Fibroblast of skin of left quadriceps (primary cell): ENCODE measurements around the gene BTN1A1.
A peak's percentile ranks its signal among the peaks of the same experiment; 100 is the strongest.
"Not testable (repeated sequence)": the region's sequence is repeated elsewhere in the genome, so short reads cannot be mapped to it uniquely, and the experiment has no call there.

Experiments used
- DNase-seq, 2 experiments: peaks; one replicate each; pipeline ENCODE4 v3.0.0-alpha.2; 2013; ENCODE audit warnings: low read depth in 2 of 2

BTN1A1 gene

DNA sequence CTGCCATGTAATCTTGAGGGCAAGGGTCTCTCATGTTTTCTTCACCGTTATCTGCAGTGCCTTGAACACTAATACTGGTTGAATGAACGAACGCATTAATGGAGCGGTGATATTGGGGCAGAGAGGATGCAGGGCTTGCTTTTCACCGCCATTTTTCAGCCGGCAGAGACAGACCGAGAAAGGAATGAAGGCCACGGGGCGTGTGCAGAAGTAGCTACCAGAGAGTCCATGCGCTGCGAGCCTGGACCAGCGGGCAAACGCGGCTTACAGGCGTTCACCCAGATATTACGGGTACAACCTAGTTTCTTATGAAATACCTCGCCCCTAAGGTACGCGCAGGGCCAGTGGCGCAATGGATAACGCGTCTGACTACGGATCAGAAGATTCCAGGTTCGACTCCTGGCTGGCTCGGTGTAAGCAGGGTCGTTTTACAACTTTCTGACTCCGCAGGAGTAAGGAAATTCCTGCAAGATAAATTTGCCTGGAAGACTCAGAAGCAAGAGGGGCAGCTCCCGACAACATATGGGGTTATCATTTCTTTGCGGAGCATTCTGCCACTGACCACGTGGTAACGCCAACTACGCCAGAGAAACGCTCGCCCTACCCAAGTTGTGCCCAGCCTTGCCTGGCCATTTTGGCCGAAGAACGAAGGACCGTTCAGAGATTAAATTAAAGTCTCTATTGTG is 37.2 kb downstream of the BTN1A1 start:
- DNase-seq, result peak; percentile 88

DNA sequence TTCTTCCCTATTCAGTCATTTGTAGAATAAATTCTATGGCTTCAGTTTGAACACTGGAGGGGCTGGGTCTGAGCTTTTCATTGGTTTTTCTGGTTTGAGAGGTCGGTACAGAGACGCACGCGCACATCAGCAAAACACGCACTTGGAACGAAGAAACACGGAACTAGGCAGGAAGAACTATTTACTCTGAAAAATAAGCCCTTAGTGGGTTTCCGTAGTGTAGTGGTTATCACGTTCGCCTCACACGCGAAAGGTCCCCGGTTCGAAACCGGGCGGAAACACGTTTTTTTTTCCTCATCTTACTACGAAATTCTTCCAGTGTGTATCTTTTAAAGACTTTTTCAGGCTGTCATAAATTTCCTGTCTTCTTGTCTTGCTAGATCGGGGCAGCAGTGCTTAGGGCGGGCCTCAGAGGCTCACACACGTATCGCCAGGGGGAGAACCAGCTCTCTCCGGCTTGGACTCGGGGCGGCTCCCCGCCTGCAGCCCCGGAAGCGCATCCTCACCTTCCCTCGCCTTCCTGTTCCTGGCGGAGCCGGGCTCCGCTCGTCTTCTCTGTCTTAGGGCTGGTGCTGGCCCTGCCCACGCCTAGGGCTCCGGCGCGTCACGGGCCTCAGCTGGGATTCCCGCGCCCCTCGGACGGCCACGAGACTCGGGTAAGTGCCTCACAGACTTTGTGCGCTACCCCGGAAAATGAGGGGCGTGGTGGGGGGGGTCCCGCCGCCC is 37.9 kb downstream of the BTN1A1 start, which contains the start of gene HMGN4:
Gene HMGN4 (plus strand): TSS at position 521 of the 726 bp plus-strand sequence. CDS start 6,841 bp downstream, outside the sequence.
- DNase-seq, result peak; percentile 80 to 82

DNA sequence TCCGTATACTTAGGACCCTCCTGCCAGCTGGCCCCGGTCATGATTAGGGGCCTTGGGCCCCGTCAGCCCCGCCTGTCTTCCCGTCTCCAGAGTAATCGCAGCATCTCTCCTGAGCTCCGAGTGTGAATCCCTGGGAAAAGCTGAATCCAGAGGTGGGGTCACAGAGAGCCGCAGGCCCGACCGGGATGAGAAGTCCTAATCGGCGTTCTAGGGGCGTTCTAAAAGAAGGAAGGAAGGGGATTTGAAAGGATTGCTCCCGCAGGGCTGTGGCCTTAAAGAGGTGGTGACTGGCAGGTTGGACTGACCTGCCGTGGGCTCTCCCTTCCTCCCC is 38.4 kb downstream of the BTN1A1 start:
- DNase-seq, result no peak

DNA sequence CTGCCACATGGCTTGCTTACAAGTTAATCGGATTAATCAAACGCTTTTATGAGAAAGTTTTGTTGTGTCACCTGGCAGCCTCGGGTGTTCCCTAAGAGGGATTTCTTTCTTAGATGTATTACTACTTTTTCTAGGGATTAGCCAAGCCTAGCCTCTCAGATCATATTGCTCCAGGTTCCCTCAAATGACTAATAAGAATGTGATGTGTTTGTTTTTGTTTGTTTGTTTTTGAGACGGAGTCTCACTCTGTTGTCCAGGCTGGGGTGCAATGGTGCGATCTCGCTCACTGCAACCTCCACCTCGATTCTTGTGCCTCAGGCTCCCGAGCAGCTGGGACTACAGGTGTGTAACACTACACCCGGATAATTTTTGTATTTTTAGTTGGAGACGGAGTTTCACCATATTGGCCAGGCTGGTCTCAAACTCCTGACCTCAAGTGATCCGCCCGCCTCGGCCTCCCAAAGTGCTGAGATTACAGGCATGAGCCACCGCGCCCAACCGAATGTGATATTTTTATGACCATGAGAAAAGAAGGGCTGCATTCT is 39.0 kb downstream of the BTN1A1 start:
- no peak for DNase-seq

DNA sequence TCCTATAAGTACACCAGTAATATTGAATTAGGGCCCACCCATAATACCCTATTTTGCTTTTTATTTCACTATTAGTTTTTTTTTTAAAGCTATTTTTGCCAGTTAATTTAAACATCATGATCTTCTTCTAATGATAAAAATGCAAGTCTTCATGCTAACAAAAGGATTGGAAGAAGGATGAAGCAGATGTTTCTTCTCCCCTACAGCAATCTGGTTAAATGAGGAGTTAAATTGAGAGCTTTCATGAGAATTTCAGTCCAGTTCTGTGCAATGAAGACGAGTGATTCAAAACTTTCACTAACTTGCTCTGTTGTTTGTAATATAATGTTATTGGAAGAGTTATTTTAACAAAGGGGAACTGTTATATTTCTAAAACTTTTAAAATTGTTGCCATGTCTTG is 41.5 kb downstream of the BTN1A1 start:
- no peak for DNase-seq

DNA sequence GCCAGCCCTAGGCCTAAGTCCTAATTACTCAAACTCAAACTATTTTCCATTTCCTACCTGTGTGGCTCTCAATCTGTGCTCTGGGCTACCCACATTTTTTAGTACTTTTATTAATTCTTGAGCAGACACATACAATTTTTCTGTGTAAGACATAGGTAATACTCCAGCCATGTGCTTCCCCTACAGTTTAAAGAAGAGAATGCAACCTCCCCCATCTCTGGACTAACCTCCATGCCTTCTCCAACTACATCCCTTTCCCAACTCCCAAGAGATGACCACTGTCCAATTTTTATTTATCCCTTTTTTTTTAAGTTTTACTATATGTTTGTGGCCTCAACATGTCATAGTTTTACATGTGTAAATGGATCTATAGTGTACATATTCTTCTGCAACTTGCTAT is 43.9 kb downstream of the BTN1A1 start:
- DNase-seq, result no peak

DNA sequence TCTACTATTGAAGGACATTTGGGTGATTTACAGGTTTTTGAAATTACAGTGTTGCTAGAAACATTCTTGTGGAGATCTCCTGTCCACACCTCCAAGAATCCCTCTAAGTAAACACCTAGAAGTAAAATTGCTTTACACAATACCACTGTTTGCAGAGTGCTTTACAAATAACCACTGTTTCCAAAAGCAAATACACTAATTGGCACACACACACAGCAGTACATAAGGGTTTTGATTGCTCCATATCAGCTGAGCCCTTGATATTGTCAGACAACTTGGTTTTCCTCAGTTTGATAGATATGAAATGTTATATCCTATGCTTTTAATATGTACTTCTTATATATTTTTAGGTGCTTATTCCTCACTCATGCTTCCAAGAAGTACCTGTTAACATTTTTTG is 44.4 kb downstream of the BTN1A1 start:
- no peak for DNase-seq

DNA sequence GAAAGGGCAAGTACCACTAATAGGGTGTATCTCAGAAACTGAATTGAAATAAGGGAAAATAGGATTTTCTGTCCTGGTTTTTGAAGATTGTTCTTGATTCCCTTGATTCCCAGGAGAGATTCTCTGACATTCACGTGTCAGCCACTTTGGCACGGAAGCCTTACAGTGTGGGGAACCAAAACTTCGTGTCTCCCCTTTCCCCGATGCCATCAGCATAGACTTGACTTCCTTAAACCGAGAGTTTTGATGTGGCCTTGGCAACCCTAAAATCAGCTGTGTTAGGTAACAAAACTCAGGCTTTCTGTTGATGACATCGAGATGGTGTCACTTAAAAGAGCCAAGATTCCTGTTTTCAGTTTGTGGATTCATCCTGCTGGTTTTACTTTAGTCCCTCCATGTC is 45.5 kb downstream of the BTN1A1 start:
- DNase-seq, result no peak

DNA sequence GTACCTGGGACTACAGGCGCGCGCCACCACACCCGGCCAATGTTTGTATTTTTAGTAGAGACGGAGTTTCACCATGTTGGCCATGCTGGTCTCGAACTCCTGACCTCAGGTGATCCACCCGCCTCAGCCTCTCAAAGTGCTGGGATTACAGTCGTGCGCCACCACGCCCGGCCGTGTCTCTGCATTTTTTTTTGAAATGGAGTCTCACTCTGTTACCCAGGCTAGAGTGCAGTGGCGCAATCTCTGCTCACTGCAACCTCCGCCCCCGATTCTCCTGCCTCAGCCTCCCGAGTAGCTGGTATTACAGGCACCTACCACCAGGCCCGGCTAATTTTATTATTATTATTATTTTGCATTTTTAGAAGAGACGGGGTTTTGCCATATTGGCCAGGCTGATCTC is 47.3 kb downstream of the BTN1A1 start:
- DNase-seq, result not testable (repeated sequence)

DNA sequence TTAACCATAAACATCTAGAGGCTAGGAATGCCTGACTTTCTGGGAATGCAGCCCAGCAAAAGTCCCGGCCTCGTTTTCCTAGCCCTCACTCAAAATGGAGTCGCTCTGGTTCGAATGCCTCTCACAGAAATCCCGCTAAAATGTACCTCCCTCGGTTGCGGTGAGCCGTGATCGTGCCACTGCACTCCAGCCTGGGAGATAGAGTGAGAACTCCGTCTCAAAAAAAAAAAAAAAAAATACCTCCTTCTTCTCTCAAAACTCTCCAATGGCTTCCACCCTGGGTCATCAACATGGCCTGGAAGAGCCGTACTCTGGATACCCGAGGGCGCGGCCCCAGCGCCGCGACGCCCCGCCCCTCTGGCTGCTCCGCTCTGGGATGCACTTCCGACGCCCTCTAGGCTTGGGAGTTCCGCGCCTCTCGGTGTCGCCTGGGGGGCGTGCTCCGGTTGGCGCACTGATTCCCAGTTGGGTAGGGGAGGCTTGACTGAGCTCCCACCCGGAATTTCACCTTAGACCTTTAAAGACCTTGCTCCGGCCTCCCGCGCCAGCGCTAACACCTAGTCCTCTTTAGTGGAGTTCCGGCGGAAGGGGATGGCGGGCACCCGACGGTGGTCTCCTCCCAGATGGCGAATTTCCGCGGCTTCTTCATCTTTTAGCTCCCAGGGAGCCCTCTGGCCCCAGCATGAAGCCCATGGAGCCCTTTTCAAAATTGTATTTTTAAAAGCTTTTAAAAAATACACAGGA is 50.3 kb downstream of the BTN1A1 start:
- DNase-seq, result no peak

DNA sequence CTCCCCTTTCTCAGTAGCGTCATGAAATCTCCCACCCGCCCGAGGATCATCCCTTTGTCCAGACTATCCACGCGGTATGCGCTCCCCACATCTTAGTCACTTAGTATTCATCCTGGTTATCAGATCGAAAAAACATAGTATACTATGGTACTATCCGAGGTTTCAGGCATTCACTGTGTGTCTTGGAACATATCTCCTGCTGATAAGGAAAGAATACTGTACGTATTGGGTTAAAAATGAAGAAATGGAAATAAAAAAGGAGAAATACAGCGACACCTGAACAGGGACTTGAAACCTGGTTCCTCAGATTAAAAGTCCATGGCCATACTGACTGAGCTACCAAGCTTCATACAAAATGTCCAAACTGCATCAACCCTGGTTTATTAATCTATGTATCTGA is 52.1 kb downstream of the BTN1A1 start:
- no peak for DNase-seq

DNA sequence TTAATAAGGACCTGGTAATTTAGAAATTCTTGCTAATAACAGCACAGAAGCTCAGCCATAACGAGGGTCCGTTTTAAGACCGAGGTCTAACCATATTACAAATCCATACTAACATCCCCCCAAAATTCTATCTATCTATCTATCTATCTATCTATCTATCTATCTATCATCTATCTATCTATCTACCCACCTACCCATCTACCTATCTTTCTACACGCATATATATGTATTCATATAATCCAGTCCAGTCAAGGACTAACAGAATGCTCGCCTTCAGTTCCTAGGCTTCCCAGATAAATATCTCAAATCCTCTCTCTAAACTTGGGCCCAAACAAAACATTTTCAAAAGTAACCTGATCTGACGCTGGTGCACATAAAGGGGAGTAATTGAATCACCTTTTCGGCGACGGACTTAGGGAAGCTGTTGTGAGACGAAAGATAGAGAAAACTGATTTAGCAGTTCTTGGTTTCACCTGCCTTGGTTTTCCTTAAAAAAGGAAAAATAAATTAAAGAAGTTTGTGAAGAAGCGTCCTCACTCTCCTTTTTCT is 52.6 kb downstream of the BTN1A1 start:
- DNase-seq, result no peak

DNA sequence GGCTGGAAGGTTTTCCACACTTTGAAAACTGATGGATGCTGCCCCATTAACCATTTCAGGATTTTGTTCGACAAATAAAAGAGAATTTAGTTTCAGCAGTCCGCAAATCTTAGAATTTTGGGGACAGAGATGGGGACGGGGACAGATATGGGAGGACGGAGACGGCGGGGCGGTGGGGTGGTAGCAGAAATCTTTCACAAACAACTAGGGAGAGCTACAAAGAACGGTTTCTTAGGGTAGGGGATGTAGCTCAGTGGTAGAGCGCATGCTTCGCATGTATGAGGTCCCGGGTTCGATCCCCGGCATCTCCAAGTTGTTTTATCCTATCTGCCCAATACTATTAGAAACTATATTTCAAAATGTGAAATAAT is 53.1 kb downstream of the BTN1A1 start:
- DNase-seq, result no peak

DNA sequence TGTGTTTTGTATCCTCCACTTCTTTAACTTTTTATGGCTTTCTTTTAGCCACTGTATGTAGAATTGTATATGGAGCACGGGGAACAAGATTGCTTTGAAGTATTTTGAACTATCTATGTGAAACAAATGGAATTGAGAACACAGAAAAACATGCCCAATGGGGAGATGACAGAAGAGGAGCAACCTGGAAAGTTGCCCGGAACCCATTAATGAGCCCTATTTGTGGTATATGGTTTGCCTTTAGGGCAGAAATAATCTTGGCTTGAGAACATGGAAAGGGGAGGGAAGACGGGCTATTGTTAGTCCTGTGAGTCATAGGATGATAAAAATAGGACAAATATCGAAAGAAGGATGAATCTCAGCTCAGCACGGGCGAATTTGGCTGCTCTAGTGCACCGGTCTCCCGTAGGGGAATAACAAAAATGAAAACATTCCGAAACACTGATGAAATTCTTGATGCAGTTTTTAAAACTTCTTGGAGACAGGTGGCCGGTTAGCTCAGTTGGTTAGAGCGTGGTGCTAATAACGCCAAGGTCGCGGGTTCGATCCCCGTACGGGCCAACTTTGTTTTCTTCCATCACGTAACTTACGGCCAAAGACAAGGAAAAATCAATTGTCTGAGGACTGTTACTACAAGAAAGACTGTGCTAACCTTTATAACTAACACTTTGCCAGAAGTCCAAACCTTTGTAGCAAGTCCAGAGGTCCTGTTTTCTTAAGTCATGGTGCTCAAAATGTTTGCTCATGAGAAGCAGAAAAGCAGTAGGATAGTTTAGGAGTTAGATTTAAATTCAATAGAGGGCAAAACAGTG is 53.7 kb downstream of the BTN1A1 start:
- DNase-seq, result peak; percentile 81 to 87

DNA sequence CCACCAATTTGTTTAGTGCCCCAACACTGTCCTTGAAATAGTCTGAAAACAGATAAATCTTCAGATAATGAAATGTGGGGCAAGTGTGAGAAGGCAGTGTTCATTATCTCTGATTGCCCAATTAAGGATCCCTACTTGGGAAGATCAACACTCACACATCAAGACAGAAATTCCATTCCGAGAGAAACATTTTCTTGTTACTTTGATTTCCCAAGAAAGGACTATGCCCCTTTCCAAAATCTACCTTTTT is 54.3 kb downstream of the BTN1A1 start:
- DNase-seq, result no peak

DNA sequence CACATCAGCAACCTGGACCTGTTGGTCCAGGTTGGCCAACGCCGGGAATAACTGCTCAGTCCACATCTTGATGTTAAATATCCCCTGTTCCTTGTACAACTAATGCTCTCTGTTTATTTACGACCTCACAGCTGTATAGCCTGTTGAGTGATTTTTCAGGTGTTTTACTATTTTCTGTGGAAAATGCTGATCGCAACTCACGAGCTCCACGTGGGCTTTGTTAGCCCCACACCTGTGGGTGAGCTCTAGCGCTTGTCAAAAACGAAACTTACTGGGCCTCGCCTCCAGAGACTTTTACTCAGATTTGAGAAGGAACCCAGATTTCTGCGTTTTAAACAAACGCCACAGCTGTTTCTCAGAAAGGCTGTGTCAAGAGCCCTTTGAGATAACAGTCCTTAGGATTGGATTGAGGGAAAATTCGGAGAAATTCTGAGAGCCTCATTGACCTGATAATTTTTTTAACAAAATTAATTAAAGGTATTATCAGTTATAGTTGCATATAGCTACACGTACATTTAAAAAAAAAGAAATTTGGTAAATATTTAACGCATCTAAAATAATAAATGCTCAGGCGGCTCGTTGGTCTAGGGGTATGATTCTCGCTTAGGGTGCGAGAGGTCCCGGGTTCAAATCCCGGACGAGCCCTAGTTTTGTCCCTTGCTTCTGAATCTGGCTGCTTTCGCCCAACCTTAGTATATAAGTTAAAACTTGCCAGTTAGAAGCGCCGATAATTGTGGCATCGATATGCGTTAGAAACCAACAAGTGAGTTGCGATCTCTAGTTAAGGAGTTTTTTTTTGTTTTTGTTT is 54.8 kb downstream of the BTN1A1 start:
- no peak for DNase-seq

DNA sequence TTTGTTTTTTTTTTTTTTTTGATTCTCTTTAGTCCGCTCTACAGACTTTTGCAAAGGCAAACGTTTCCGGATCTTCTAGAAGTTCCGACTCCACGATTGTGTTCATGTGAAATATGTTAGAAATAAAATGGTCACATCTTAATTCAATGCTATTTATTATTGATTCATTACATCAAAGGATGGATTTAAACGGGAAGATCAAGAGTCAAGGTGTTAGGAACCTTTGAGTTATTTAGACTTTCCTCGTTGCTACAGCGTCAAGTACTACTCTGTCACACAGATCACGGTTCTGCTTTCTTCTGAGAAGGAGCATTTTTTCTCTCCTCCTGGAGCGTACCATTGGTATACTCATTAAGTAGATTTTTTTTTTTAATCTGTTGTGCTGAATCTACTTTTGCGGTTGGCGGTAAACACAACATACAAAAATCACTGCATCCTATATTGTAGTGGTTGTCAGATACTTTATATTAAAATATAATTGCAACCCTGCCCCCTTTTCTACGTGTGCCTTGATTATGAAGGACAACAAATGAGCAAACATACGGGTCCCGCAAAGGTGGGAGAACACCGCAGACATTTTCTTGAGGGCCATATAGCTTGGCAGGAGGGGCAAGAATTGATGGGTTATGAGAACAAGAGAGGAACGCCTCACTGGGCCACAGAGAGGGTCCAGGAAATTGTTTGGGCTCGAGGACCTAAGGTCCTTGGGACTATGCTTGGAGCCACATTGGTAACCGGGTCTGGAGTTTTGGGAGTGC is 55.6 kb downstream of the BTN1A1 start:
- DNase-seq, result no peak

DNA sequence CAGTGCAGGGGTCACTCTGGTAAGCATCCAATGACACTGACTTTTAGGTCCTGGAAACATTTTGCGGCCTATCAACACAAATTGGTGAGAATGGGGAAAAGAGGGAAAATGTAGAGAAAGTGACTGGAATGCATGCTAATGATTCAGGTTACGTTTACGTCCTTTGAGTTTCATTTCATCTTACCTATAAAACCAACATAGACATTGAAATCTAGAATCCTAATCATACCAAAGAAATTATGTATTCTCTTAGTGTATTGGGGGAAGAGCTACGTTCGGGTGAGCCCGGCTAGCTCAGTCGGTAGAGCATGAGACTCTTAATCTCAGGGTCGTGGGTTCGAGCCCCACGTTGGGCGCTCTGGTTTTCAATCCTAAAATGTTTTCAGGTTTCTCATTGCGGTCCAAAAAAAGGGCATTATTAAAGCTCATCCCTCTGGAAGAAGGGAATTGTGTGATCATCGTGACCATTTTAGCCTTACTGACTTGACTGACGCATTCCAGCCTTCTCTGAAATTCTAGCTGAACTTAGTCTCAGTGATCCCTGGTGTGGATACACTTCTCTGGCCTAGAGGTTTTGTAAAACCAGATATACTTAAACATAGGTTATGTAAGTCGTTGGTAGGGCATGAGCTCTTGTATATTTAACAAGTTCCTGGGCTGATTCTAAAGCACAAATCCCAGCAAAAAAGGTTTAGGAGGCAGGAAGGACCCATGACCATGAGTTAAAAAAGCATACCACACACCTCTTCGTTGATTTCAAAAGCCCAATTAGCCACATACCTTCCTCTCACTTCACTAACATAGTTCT is 56.4 kb downstream of the BTN1A1 start:
- peak; percentile 86 to 87 for DNase-seq
